GM12878 (cell line): ENCODE results near the gene MGA. TPM values are rescaled to one million over a fixed set of nuclear protein-coding genes. Genes with fewer than 3 reads are reported as not detected.

Source experiments
- BHLHE40 ChIP-seq, 2 experiments: fragments of 450-650 bp in 1 of 2; IDR thresholded peaks; 2 replicates each; pipeline ENCODE4 v1.6.1; 2011 to 2017; ENCODE audit warnings: low read depth in 2 of 2, borderline replicate concordance in 1 of 2, improper control_type of control experiment in 1 of 2, low read length in 1 of 2, mild to moderate bottlenecking in 1 of 2
- BMI1 ChIP-seq: fragments of 450-650 bp; IDR thresholded peaks from 2 replicates; pipeline ENCODE4 v1.6.1; 2016; ENCODE audit warnings: mild to moderate bottlenecking, moderate library complexity, borderline replicate concordance
- CBFB ChIP-seq: IDR thresholded peaks from 2 replicates; pipeline ENCODE4 v1.6.1; 2016; ENCODE audit warnings: antibody characterized with exemption, low read depth
- HCFC1 ChIP-seq: fragments of 150-350 bp; IDR thresholded peaks from 2 replicates; pipeline ENCODE4 v1.6.1; 2014; ENCODE audit warnings: low read length
- KAT2A ChIP-seq: conservative IDR thresholded peaks from 2 replicates; pipeline ENCODE4 v1.6.1; 2011; ENCODE audit warnings: low read depth, low read length; ENCODE audit not compliant: control insufficient read depth
- LARP7 ChIP-seq: fragments of 450-650 bp; IDR thresholded peaks from 2 replicates; pipeline ENCODE4 v1.6.1; 2017; ENCODE audit warnings: mild to moderate bottlenecking
- MTA2 ChIP-seq: fragments of 450-650 bp; IDR thresholded peaks from 2 replicates; pipeline ENCODE4 v1.6.1; 2016; ENCODE audit warnings: low read depth, mild to moderate bottlenecking, moderate library complexity
- NBN ChIP-seq: fragments of 450-650 bp; IDR thresholded peaks from 2 replicates; pipeline ENCODE4 v1.6.1; 2016
- POLR2A ChIP-seq: IDR thresholded peaks from 2 replicates; pipeline ENCODE4 v1.6.1; 2011; ENCODE audit warnings: low read depth, mild to moderate bottlenecking, low read length
- POLR2AphosphoS2 ChIP-seq: IDR thresholded peaks from 2 replicates; pipeline ENCODE4 v1.6.1; 2011; ENCODE audit warnings: low read depth, mild to moderate bottlenecking, low read length, improper control_type of control experiment, moderate library complexity
- RAD51 ChIP-seq: fragments of 450-650 bp; IDR thresholded peaks from 2 replicates; pipeline ENCODE4 v1.6.1; 2016; ENCODE audit warnings: moderate library complexity, mild to moderate bottlenecking, inconsistent platforms
- RCOR1 ChIP-seq: conservative IDR thresholded peaks from 2 replicates; pipeline ENCODE4 v1.6.1; 2012; ENCODE audit warnings: low read depth, low read length, improper control_type of control experiment
- RFX5 ChIP-seq: IDR thresholded peaks from 2 replicates; pipeline ENCODE4 v1.6.1; 2011; ENCODE audit warnings: low read depth, low read length, improper control_type of control experiment
- SMAD1 ChIP-seq: fragments of 450-650 bp; IDR thresholded peaks from 2 replicates; pipeline ENCODE4 v1.6.1; 2018; ENCODE audit warnings: mild to moderate bottlenecking, low read depth; ENCODE audit not compliant: partially characterized antibody
- STAT1 ChIP-seq: fragments of 450-650 bp; conservative IDR thresholded peaks from 2 replicates; pipeline ENCODE4 v1.6.1; 2014; ENCODE audit warnings: antibody characterized with exemption, mild to moderate bottlenecking
- TCF12 ChIP-seq: IDR thresholded peaks from 2 replicates; pipeline ENCODE4 v1.6.1; 2011; ENCODE audit warnings: low read depth, mild to moderate bottlenecking, low read length
- TCF7 ChIP-seq: IDR thresholded peaks from 2 replicates; pipeline ENCODE4 v1.6.1; 2014; ENCODE audit warnings: antibody characterized with exemption, borderline replicate concordance
- YBX1 ChIP-seq: fragments of 450-650 bp; IDR thresholded peaks from 2 replicates; pipeline ENCODE4 v1.6.1; 2016; ENCODE audit warnings: antibody characterized with exemption
- ZBTB11 ChIP-seq: fragments of 450-650 bp; formaldehyde crosslinking; IDR thresholded peaks from 2 replicates; pipeline ENCODE4 v1.5.0; 2022; ENCODE audit warnings: mild to moderate bottlenecking, missing genetic modification characterization
- ZBTB40 ChIP-seq: fragments of 450-650 bp; IDR thresholded peaks from 2 replicates; pipeline ENCODE4 v1.6.1; 2016; ENCODE audit warnings: mild to moderate bottlenecking, moderate library complexity, borderline replicate concordance
- polyA plus RNA-seq, 11 experiments: library from polyadenylated mRNA; depleted of rRNA in 4 of 11; unstranded in 6 of 11; stranded (reverse) in 5 of 11; fragments of >200 nt; fragmentation: Nextera tagmentation in 4 of 11; fragmentation: Illumina TruSeq in 1 of 11; extraction: Ambion mirVana in 4 of 11; extraction: Trizol in 1 of 11; gene quantifications; 1 replicate in 1 of 11; 2 replicates in 10 of 11; pipeline versions ENCODE4 v1.2.1 to v1.2.3, GENCODE V29; 2011 to 2016; ENCODE audit warnings: inconsistent platforms in 2 of 11, missing spikeins in 2 of 11, low read depth in 1 of 11
- total RNA-seq, 4 experiments: library from RNA; depleted of rRNA in 3 of 4; stranded (reverse); fragments of >200 nt in 3 of 4; fragmentation: Illumina TruSeq in 1 of 4; extraction: Trizol in 1 of 4; gene quantifications; 2 replicates each; pipeline versions ENCODE4 v1.2.1 to v1.2.3, GENCODE V29; 2013 to 2021
- TF ChIP-seq, protein P1 (sequence below): fragments of 150-350 bp; IDR thresholded peaks from 2 replicates; pipeline ENCODE4 v1.6.1; 2014; ENCODE audit warnings: mild to moderate bottlenecking, low read depth, low read length
- TF ChIP-seq, protein P2 (sequence below): IDR thresholded peaks from 2 replicates; pipeline ENCODE4 v1.6.1; 2012; ENCODE audit warnings: low read length, inconsistent platforms

Gene MGA
- total and polyA plus RNA-seq, 10 of the 15 experiments (the other 5 are each of a cell fraction or from before 2014, with no cell fraction given), result 2.6 to 29.6 (median 17.0) TPM

DNA sequence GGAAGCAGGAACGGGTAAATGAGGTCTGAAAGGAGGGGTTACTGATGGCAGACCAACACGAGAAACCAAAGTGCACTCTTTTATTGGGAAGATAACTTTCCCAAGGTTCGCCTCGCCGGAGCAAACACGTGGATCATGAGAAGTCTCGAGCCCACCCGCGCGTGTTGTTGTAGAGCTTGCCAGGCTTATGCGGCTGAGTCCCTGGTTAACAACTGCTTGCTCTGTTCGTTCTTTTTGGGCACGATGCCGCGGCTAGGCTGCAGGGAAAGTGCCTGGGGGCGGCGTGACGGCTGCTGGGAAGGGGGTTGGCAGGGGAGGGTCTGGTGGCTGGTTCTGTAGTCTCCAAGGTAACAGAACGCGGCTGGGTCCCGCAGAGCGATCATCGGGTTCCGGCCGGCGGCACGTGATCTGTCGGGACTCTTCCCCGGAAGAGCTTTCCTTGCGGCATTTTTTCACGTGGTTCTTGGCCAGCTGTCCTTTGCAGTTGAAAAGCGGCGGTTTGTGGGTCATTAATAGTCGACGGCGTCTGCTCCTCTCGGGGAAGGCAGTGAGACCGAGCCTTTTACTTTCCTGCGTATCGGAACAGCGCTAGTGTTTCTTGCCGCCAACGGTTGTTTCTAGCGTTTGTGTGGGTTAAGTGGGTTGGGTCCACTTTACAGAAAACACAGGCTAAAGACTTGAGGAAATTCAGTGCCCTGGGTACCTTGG, 1.5 kb downstream of the MGA start (continued):
- TF ChIP-seq ZBTB11 (CRISPR knock-in tag) (no peak), CBFB (peak; percentile 74; the same call in 1 of the 2 replicates), SMAD1 (no peak), RAD51 (peak; percentile 98), HCFC1 (peak; percentile 52; the same call in 1 of the 2 replicates), YBX1 (no peak), BHLHE40 (IDR thresholded peaks at IDR 0.05; ENCODE audit: borderline replicate concordance in 1 of 2, low read depth in 2 of 2, low read length in 1 of 2) (peak; percentile 94 to 96), POLR2A (peak; percentile 59), TCF7 (no peak), RCOR1 (no peak), BMI1 (peak; percentile 55; the same call in 1 of the 2 replicates), RFX5 (no peak), TCF12 (peak; percentile 85), MTA2 (peak; percentile 25; the same call in 1 of the 2 replicates), ZBTB40 (peak; percentile 45; the same call in 1 of the 2 replicates), STAT1 (no peak), POLR2AphosphoS2 (no peak), NBN (no peak; the same call in 1 of the 2 replicates), KAT2A (no peak), LARP7 (no peak)
- TF ChIP-seq, protein P1, sequence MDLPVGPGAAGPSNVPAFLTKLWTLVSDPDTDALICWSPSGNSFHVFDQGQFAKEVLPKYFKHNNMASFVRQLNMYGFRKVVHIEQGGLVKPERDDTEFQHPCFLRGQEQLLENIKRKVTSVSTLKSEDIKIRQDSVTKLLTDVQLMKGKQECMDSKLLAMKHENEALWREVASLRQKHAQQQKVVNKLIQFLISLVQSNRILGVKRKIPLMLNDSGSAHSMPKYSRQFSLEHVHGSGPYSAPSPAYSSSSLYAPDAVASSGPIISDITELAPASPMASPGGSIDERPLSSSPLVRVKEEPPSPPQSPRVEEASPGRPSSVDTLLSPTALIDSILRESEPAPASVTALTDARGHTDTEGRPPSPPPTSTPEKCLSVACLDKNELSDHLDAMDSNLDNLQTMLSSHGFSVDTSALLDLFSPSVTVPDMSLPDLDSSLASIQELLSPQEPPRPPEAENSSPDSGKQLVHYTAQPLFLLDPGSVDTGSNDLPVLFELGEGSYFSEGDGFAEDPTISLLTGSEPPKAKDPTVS, result no peak
- TF ChIP-seq, protein P2, sequence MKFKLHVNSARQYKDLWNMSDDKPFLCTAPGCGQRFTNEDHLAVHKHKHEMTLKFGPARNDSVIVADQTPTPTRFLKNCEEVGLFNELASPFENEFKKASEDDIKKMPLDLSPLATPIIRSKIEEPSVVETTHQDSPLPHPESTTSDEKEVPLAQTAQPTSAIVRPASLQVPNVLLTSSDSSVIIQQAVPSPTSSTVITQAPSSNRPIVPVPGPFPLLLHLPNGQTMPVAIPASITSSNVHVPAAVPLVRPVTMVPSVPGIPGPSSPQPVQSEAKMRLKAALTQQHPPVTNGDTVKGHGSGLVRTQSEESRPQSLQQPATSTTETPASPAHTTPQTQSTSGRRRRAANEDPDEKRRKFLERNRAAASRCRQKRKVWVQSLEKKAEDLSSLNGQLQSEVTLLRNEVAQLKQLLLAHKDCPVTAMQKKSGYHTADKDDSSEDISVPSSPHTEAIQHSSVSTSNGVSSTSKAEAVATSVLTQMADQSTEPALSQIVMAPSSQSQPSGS, result no peak
